GM10266 (cell line): ENCODE results near the gene ZNF407.
A peak's percentile ranks its signal among the peaks of the same experiment; 100 is the strongest.

Source experiments
- DNase-seq: peaks from one replicate; pipeline ENCODE4 v3.0.0; 2012; ENCODE audit errors: extremely low spot score
- TF ChIP-seq, protein P1 (sequence below): IDR thresholded peaks from 2 replicates; pipeline ENCODE4 v1.5.1; 2012; ENCODE audit warnings: mild to moderate bottlenecking, low read depth; ENCODE audit not compliant: control insufficient read depth, insufficient read depth; ENCODE audit errors: missing control alignments

Gene ZNF407

DNA sequence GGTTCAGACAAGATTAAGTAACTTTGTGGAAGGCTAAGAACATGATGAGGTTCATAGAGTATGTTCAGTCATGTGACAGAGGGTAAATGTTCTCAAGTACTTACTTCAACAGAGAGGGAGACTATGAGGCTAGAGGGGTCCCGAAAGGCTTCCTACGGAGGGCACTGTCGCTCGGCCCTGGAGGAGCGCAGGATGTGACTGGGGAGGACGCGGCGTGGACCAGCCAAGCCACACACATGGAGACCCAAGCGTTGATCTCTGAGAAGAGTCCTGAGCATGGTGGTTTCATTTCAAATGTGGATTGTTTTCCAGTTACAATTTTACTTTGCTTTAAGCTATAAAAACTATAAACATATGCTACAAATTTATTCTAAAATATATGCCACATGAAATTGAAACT is 383.8 kb downstream of the ZNF407 start:
- DNase-seq = no peak
- TF ChIP-seq, protein P1, sequence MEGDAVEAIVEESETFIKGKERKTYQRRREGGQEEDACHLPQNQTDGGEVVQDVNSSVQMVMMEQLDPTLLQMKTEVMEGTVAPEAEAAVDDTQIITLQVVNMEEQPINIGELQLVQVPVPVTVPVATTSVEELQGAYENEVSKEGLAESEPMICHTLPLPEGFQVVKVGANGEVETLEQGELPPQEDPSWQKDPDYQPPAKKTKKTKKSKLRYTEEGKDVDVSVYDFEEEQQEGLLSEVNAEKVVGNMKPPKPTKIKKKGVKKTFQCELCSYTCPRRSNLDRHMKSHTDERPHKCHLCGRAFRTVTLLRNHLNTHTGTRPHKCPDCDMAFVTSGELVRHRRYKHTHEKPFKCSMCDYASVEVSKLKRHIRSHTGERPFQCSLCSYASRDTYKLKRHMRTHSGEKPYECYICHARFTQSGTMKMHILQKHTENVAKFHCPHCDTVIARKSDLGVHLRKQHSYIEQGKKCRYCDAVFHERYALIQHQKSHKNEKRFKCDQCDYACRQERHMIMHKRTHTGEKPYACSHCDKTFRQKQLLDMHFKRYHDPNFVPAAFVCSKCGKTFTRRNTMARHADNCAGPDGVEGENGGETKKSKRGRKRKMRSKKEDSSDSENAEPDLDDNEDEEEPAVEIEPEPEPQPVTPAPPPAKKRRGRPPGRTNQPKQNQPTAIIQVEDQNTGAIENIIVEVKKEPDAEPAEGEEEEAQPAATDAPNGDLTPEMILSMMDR = no peak

DNA sequence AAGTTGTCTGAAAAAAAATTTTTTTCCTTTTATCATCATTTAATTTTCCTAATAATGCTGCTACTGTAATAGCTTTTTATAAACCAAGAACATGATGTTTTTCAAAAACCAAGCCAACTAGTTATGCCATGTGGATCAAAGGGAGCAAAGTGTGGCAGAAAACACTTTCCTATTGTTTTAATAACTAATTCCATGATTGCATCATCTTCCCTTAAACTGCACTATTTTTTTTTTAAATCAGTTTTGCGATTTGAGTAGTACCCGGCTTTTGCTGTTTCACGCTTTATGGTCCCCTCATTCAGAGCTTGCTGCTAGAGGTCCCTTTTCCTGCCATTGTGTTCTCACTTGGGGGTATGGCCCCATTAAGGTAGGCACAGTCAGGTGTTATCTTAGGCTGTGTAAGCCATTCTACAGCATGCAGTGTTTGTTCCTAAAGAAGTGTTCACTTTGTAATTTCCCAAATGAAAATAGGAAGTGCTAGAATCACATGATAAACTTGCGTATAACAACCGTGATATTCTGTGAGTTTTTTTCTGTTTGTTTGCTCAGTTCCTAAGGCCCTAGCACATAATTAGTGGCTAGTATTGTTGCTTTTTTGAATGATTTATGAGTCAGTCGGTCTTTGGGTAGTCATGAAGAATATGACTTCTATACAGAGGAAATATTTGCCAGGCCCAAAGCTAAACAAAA is 385.4 kb downstream of the ZNF407 start:
- TF ChIP-seq, protein P1 = no peak

DNA sequence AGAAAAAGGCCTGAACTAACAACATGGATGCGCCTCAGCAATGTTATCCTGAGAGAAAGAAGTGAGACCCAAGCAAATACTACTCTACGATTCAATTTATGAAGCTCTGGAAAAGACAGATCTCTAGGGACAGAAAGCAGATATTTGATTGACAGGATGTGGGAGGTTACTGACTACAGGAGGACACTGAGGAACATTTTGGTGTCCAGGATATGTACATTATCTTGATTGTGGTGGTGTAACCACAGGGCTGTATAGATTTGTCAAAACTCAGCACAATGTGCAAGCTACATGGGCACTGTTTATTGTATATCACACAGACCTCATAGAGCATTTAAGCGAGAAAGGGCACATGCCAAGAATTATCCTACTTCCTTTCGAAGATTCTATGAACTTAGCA is 391.5 kb downstream of the ZNF407 start:
- no peak for DNase-seq
- TF ChIP-seq, protein P1 = no peak

More for the DNA sequence above, 385.4 kb downstream of the ZNF407 start:
- no peak for DNase-seq

DNA sequence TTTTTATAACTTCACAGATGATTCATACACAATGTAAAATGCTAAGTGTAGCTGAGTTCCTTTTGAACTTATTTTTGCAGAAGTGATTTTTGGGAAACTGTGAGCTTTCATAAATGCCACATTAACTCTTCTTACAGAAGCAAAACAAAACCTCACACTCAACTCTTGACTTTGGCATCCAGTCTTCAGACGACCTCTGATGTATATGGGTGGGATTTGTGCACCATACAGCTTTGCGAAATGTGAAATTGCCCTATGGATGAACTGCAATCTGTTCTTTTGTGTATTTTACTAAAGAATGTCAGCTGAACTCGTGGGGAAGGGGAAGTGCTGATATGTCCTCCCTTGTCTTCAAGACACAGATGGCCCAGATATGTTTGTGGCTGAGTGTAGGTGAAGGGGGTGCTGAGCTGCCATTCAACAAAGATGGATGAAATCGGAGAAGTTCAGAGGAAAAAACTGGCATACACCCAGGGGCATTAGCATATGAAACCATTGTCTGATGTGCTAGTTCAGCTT is 393.0 kb downstream of the ZNF407 start:
- DNase-seq = no peak
- TF ChIP-seq, protein P1 = no peak

DNA sequence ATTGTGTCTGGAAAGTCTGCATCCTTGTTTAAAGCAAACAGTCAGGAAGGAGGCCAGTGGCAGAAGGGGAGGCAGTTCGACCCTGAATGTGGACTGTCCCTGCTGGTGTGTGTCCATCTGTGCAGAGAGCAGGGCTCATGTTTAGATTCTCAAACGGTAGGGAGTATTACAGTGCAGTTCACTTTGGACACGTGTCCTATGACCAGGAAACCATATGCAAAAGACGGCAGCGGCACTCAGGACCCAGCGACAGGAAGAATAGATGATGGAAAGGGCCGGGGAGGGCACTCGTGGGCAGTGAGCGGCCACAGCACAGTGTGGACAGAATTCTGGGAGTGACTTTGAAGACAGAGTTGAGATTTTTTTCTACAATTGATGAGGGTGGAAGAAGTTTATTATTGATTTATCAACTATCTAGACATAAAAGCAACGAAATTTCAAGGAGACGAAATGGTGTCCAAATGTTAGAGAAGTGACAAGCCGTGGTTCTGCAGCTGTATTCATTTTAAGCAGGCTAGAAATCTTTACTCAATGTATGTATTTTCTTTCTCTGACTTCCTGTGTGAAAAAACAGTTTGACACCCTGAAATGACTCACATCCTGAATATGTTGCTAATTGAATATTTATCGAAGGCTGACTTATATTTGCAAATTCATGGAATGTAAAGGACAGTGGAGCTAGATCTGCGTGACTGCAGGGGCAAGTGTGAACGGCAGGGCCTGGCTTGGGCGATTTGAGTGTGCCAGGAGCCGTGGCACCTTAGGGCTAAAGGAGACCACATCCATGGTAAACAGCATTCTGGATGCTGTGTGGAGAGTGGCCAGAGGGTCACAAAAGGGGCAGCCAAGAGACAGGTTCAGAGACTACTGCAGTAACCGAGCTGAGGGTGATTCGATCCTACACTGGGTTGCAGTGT is 397.1 kb downstream of the ZNF407 start:
- peak; percentile 57 for DNase-seq
- TF ChIP-seq, protein P1 = no peak

DNA sequence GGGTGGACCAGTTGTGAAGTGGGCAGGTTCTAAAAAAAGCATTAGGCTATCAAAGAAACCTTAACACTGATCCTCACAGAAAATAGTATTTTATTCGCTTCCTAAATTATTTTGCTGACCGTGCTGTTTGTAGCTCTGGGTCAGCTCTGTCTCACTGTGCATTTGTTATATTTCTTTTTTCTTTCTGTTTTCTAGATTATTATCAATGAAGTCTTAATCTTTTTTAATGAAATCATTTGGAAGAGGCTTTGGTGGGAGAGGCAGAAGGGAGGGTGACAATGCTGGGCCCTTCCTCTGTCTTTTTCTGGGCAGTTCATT is 397.7 kb downstream of the ZNF407 start:
- TF ChIP-seq, protein P1 = no peak
- no peak for DNase-seq

DNA sequence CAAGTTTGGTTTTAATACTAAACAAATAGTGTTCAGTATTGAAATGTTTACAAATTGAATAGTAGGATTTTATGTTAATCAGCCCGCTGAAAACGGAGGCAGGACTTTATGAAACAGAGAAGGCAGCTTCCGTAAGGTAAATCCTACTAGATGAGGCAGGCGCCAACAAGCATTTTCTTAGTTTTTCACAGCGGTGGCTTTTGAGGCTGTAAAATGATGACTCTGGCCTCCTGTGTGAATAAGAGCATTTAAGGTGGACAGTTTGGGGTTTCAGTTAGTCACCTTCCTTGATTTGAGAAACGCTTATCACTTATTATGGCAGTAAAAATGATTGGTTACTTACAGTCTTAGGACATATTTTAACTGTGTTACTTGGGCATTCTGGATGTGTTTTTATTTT is 398.4 kb downstream of the ZNF407 start:
- no peak for DNase-seq
- TF ChIP-seq, protein P1 = no peak
